SK-N-SH (cell line): ENCODE measurements around the gene CCL28. TPM values are rescaled to one million over a fixed set of nuclear protein-coding genes. Genes with fewer than 3 reads are reported as not detected.

Experiments used
- CTCF ChIA-PET: fragments of 300-600, 350-600 bp; formaldehyde crosslinking; extraction: SDS; loops from one replicate; lab custom pipeline; 2021; lab: Yijun Ruan, JAX
- POLR2A ChIA-PET: fragments of 350-600 bp; sonication (Branson Sonifier 250); formaldehyde crosslinking; extraction: SDS; loops from one replicate; lab custom pipeline; 2020; ENCODE audit warnings: antibody characterized with exemption, inconsistent platforms; lab: Yijun Ruan, JAX
- DNase-seq: peaks from one replicate; pipeline ENCODE4 v3.0.0; 2012
- H2AFZ ChIP-seq: fragments of 200-600 bp; sonication (generic); 2 replicates; pipeline ENCODE4 v1.8.1; 2016; ENCODE audit warnings: antibody characterized with exemption, mild to moderate bottlenecking, low read depth
- H3F3A ChIP-seq: fragments of 200-600 bp; sonication (generic); replicated peaks from 2 replicates; pipeline ENCODE3; 2016; ENCODE audit warnings: antibody characterized with exemption, mild to moderate bottlenecking; ENCODE audit not compliant: insufficient read depth
- H3K27ac ChIP-seq, 2 experiments: fragments of 200-500 bp in 1 of 2; fragments of 200-600 bp in 1 of 2; sonication (Bioruptor generic) in 1 of 2; sonication (generic), shearing (Covaris generic) in 1 of 2; 2 replicates each; pipeline versions ENCODE4 v1.5.1 to v1.6.1; 2014 to 2016; ENCODE audit warnings: low read depth in 2 of 2, inconsistent platforms in 1 of 2, low read length in 1 of 2, mild to moderate bottlenecking in 1 of 2, mixed read lengths in 1 of 2
- H3K27me3 ChIP-seq: fragments of 200-600 bp; sonication (generic), shearing (Covaris generic); 2 replicates; pipeline ENCODE4 v1.6.1; 2016; ENCODE audit warnings: mixed run types; ENCODE audit not compliant: insufficient read depth
- H3K36me3 ChIP-seq, 2 experiments: fragments of 200-500 bp in 1 of 2; fragments of 200-600 bp in 1 of 2; sonication (Bioruptor generic) in 1 of 2; sonication (generic) in 1 of 2; replicated peaks in 1 of 2; 2 replicates each; pipeline versions ENCODE3 to v1.5.1; 2014 to 2016; ENCODE audit warnings: low read length in 1 of 2, mild to moderate bottlenecking in 1 of 2; ENCODE audit not compliant: insufficient read depth in 2 of 2, control insufficient read depth in 1 of 2
- H3K4me1 ChIP-seq, 2 experiments: fragments of 200-500 bp in 1 of 2; fragments of 200-600 bp in 1 of 2; sonication (Bioruptor generic) in 1 of 2; sonication (generic), shearing (Covaris generic) in 1 of 2; 2 replicates each; pipeline versions ENCODE4 v1.5.1 to v1.6.1; 2014 to 2016; ENCODE audit warnings: low read depth in 1 of 2, low read length in 1 of 2, mixed run types in 1 of 2; ENCODE audit not compliant: insufficient read depth in 2 of 2, control insufficient read depth in 1 of 2
- H3K4me2 ChIP-seq: fragments of 200-600 bp; sonication (generic), shearing (Covaris generic); 2 replicates; pipeline ENCODE4 v1.6.1; 2017; ENCODE audit warnings: mixed run types
- H3K4me3 ChIP-seq, 2 experiments: fragments of 200-500 bp in 1 of 2; fragments of 200-600 bp in 1 of 2; sonication (Bioruptor generic) in 1 of 2; sonication (generic), shearing (Covaris generic) in 1 of 2; 2 replicates each; pipeline versions ENCODE4 v1.5.1 to v1.8.1; 2014 to 2016; ENCODE audit warnings: low read depth in 2 of 2, inconsistent platforms in 1 of 2, low read length in 1 of 2, mild to moderate bottlenecking in 1 of 2, mixed read lengths in 1 of 2, moderate library complexity in 1 of 2
- H3K79me2 ChIP-seq: fragments of 200-600 bp; sonication (generic); 2 replicates; pipeline ENCODE4 v1.8.1; 2017; ENCODE audit warnings: mild to moderate bottlenecking; ENCODE audit not compliant: insufficient read depth
- H3K9ac ChIP-seq: fragments of 200-600 bp; sonication (generic); 2 replicates; pipeline ENCODE4 v1.6.1; 2017; ENCODE audit warnings: mixed run types
- H3K9me2 ChIP-seq: fragments of 200-600 bp; sonication (generic); 2 replicates; pipeline ENCODE4 v1.6.1; 2017; ENCODE audit warnings: mixed run types
- H3K9me3 ChIP-seq: fragments of 200-600 bp; sonication (generic); 2 replicates; pipeline ENCODE4 v1.6.1; 2017; ENCODE audit warnings: mixed run types, mild to moderate bottlenecking, moderate library complexity
- H4K20me1 ChIP-seq: fragments of 200-600 bp; sonication (generic); 2 replicates; pipeline ENCODE4 v1.6.1; 2017; ENCODE audit warnings: mild to moderate bottlenecking, mixed run types; ENCODE audit not compliant: insufficient read depth
- CHD2 ChIP-seq: fragments of 150-350 bp; IDR thresholded peaks from 2 replicates; pipeline ENCODE4 v1.6.1; 2018; ENCODE audit warnings: low read length; ENCODE audit not compliant: partially characterized antibody
- CTCF ChIP-seq: fragments of 200-600 bp; sonication (generic); IDR thresholded peaks from 2 replicates; pipeline ENCODE4 v1.6.1; 2017; ENCODE audit warnings: antibody characterized with exemption, mild to moderate bottlenecking, moderate library complexity
- ELF1 ChIP-seq: IDR thresholded peaks from 2 replicates; pipeline ENCODE4 v1.4.0; 2012
- EZH2phosphoT487 ChIP-seq: fragments of 200-600 bp; sonication (generic); IDR thresholded peaks from 2 replicates; pipeline ENCODE4 v1.6.1; 2017; ENCODE audit warnings: low read depth, mixed run types, mild to moderate bottlenecking, antibody characterized with exemption, moderate library complexity, borderline replicate concordance
- FOXJ3 ChIP-seq: sonication (generic); formaldehyde crosslinking; IDR thresholded peaks from 2 replicates; pipeline ENCODE4 v1.5.1; 2020; ENCODE audit warnings: mild to moderate bottlenecking, missing genetic modification reagents
- GATA2 ChIP-seq: sonication (generic); formaldehyde crosslinking; IDR thresholded peaks from 2 replicates; pipeline ENCODE4 v1.5.0; 2020; ENCODE audit warnings: mild to moderate bottlenecking, missing genetic modification reagents
- IRF3 ChIP-seq: fragments of 150-350 bp; IDR thresholded peaks from 2 replicates; pipeline ENCODE4 v1.6.1; 2016; ENCODE audit warnings: mild to moderate bottlenecking, low read depth, low read length
- JUND ChIP-seq: IDR thresholded peaks from 2 replicates; pipeline ENCODE4 v1.4.0; 2012
- NFIC ChIP-seq: IDR thresholded peaks from 2 replicates; pipeline ENCODE4 v1.4.0; 2012; ENCODE audit warnings: borderline replicate concordance
- POLR2AphosphoS5 ChIP-seq: IDR thresholded peaks from 2 replicates; pipeline ENCODE4 v1.6.1; 2012; ENCODE audit warnings: low read depth, low read length
- RAD21 ChIP-seq: IDR thresholded peaks from 2 replicates; pipeline ENCODE4 v1.6.1; 2012; ENCODE audit warnings: mild to moderate bottlenecking, low read length
- RFX5 ChIP-seq: IDR thresholded peaks from 2 replicates; pipeline ENCODE4 v1.6.1; 2012; ENCODE audit warnings: mild to moderate bottlenecking, improper control_type of control experiment, low read length
- SIN3A ChIP-seq: IDR thresholded peaks from 2 replicates; pipeline ENCODE4 v1.6.1; 2012; ENCODE audit warnings: low read depth, mild to moderate bottlenecking, low read length, moderate library complexity, borderline replicate concordance
- TCF12 ChIP-seq: IDR thresholded peaks from 2 replicates; pipeline ENCODE4 v1.4.0; 2012
- TEAD4 ChIP-seq: IDR thresholded peaks from 2 replicates; pipeline ENCODE4 v1.4.0; 2012; ENCODE audit warnings: mild to moderate bottlenecking, borderline replicate concordance; ENCODE audit not compliant: insufficient read depth
- YY1 ChIP-seq: IDR thresholded peaks from 2 replicates; pipeline ENCODE4 v1.4.0; 2012; ENCODE audit warnings: low read depth, mild to moderate bottlenecking
- ZBTB33 ChIP-seq: IDR thresholded peaks from 2 replicates; pipeline ENCODE4 v1.4.0; 2012; ENCODE audit warnings: low read depth, borderline replicate concordance
- WGBS: methylation state at CpG from one replicate; pipeline ENCODE4 v1.1.6; 2017; ENCODE audit warnings: low lambda C conversion rate; 5-methylcytosine and 5-hydroxymethylcytosine counted together
- polyA plus RNA-seq, 3 experiments: library from polyadenylated mRNA; depleted of rRNA; stranded (reverse); fragments of >200 nt; gene quantifications; 2 replicates each; pipeline ENCODE4 v1.2.3, GENCODE V29; 2012
- TF ChIP-seq, protein P1 (sequence below): fragments of 150-350 bp; IDR thresholded peaks from 2 replicates; pipeline ENCODE4 v1.6.1; 2017; ENCODE audit warnings: antibody characterized with exemption, low read length, low read depth, borderline replicate concordance
- TF ChIP-seq, protein P2 (sequence below): IDR thresholded peaks from 2 replicates; pipeline ENCODE4 v1.4.0; 2012; ENCODE audit warnings: low read depth, borderline replicate concordance

CCL28 gene
- polyA plus RNA-seq, 1 of the 3 experiments (the other 2 are of a cell fraction) = not detected

GRCh38 chr5:43386960-43387362, 25.2 kb downstream of the CCL28 start:
- WGBS = 27% methylated on average over 3 of the region's 3 CpGs
- no peaks in the 10 kb centered on the region for H4K20me1 ChIP-seq
- no peak for DNase-seq
- ChIA-PET POLR2A (no interaction called here), CTCF (interaction anchor here (0.8 to 1.9 kb wide), 4 partner anchors 73 to 281 kb away, joined by 3 to 4 read pairs (median 3); partner anchors contain the start of gene HMGCS1)
- H3K4me2 ChIP-seq = no peak overlapping the region
- H2AFZ ChIP-seq = no peak overlapping the region
- H3F3A ChIP-seq = no peaks in the 10 kb centered on the region
- no peaks in the 10 kb centered on the region for H3K4me1 ChIP-seq
- H3K79me2 ChIP-seq = no peaks in the 10 kb centered on the region
- TF ChIP-seq GATA2 (CRISPR knock-in tag) (no peak), IRF3 (no peak), TEAD4 (no peak)
- no peak overlapping the region for H3K27ac ChIP-seq
- H3K4me3 ChIP-seq = no peak overlapping the region
- no peak overlapping the region for H3K9ac ChIP-seq
- no peaks in the 10 kb centered on the region for H3K9me2 ChIP-seq
- H3K9me3 ChIP-seq = no peaks in the 10 kb centered on the region
- H3K27me3 ChIP-seq = peaks cover 33% of the 10 kb centered on the region
- no peaks in the 10 kb centered on the region for H3K36me3 ChIP-seq

- Histone ChIP-seq H4K20me1 (no peaks in the 10 kb centered on the region), H3K27ac (no peak overlapping the region), H3K4me1 (no peaks in the 10 kb centered on the region), H3K27me3 (no peaks in the 10 kb centered on the region; the same call in 1 of the 2 replicates), H3K36me3 (no peaks in the 10 kb centered on the region), H3K4me2 (no peak overlapping the region), H3K9ac (no peak overlapping the region), H3K79me2 (no peaks in the 10 kb centered on the region), H3F3A (no peaks in the 10 kb centered on the region), H2AFZ (no peak overlapping the region), H3K4me3 (no peak overlapping the region), H3K9me3 (no peaks in the 10 kb centered on the region), H3K9me2 (no peaks in the 10 kb centered on the region)
- ChIA-PET CTCF (interaction anchor here (2.3 kb wide), 1 partner anchor 13 kb away, joined by 10 read pairs; no protein-coding TSS in a partner anchor), POLR2A (no interaction called here)
- no peak for DNase-seq
- 18% methylated on average over 1 of the region's 1 CpG for WGBS
- TF ChIP-seq RAD21 (no peak), CTCF (no peak), RFX5 (no peak), YY1 (no peak), FOXJ3 (no peak), ZBTB33 (no peak), POLR2AphosphoS5 (no peak), EZH2phosphoT487 (no peak), NFIC (no peak), TCF12 (no peak), CHD2 (no peak), JUND (no peak), SIN3A (no peak), ELF1 (no peak)
- TF ChIP-seq, protein P1, sequence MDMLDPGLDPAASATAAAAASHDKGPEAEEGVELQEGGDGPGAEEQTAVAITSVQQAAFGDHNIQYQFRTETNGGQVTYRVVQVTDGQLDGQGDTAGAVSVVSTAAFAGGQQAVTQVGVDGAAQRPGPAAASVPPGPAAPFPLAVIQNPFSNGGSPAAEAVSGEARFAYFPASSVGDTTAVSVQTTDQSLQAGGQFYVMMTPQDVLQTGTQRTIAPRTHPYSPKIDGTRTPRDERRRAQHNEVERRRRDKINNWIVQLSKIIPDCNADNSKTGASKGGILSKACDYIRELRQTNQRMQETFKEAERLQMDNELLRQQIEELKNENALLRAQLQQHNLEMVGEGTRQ = no peak
- TF ChIP-seq, protein P2, sequence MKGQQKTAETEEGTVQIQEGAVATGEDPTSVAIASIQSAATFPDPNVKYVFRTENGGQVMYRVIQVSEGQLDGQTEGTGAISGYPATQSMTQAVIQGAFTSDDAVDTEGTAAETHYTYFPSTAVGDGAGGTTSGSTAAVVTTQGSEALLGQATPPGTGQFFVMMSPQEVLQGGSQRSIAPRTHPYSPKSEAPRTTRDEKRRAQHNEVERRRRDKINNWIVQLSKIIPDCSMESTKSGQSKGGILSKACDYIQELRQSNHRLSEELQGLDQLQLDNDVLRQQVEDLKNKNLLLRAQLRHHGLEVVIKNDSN = no peak
Observed at GRCh38 chr5:43376496-43377140, 35.6 kb downstream of the CCL28 start.
